K562 (cell line): ENCODE measurements around the gene RRM2.
A peak's percentile ranks its signal among the peaks of the same experiment; 100 is the strongest.

Experiments
- CTCF ChIP-seq, 3 experiments: IDR thresholded peaks in 2 of 3; conservative IDR thresholded peaks in 1 of 3; 2 replicates each; pipeline ENCODE4 v1.5.1; 2011 to 2012; ENCODE audit warnings: low read length in 3 of 3, mild to moderate bottlenecking in 3 of 3, control low read depth in 2 of 3, improper control_type of control experiment in 1 of 3, inconsistent platforms in 1 of 3, low read depth in 1 of 3, mixed read lengths in 1 of 3, moderate library complexity in 1 of 3; ENCODE audit not compliant: insufficient read depth in 2 of 3
- EP300 ChIP-seq: IDR thresholded peaks from 2 replicates; pipeline ENCODE4 v1.6.1; 2012; ENCODE audit warnings: low read length, improper control_type of control experiment
- EZH2 ChIP-seq: IDR thresholded peaks from 2 replicates; pipeline ENCODE4 v1.6.1; 2012; ENCODE audit warnings: low read depth, mild to moderate bottlenecking, inconsistent platforms, low read length, borderline replicate concordance
- IRF9 ChIP-seq: fragments of 450-650 bp; IDR thresholded peaks from 2 replicates; pipeline ENCODE4 v1.6.1; 2016; ENCODE audit warnings: missing biosample characterization, missing genetic modification characterization
- POLR2A ChIP-seq: fragments of 450-650 bp; conservative IDR thresholded peaks from 2 replicates; pipeline ENCODE4 v1.6.1; 2016
- POLR2AphosphoS5 ChIP-seq: IDR thresholded peaks from 2 replicates; pipeline ENCODE4 v1.6.1; 2011; ENCODE audit warnings: mild to moderate bottlenecking, low read depth, low read length, moderate library complexity; ENCODE audit not compliant: control insufficient read depth, insufficient read depth
- RAD21 ChIP-seq, 2 experiments: fragments of 250-450 bp in 1 of 2; fragments of 450-650 bp in 1 of 2; sonication (Bioruptor Pico) in 1 of 2; formaldehyde crosslinking in 1 of 2; IDR thresholded peaks in 1 of 2; conservative IDR thresholded peaks in 1 of 2; 2 replicates each; pipeline versions ENCODE4 v1.4.0 to v1.8.0; 2020 to 2022; ENCODE audit warnings: mild to moderate bottlenecking in 2 of 2, moderate library complexity in 1 of 2
- SPI1 ChIP-seq: IDR thresholded peaks from 2 replicates; pipeline ENCODE4 v1.6.1; 2011; ENCODE audit warnings: low read depth, low read length, control low read depth, borderline replicate concordance
- TAF1 ChIP-seq: IDR thresholded peaks from 2 replicates; pipeline ENCODE4 v1.6.1; 2011; ENCODE audit warnings: mild to moderate bottlenecking, low read length, moderate library complexity; ENCODE audit not compliant: insufficient read depth, control insufficient read depth, severe bottlenecking; ENCODE audit errors: extremely low read depth
- TAF7 ChIP-seq: fragments of 450-650 bp; IDR thresholded peaks from 2 replicates; pipeline ENCODE4 v1.6.1; 2016; ENCODE audit warnings: missing genetic modification characterization, missing compliant biosample characterization
- TBL1XR1 ChIP-seq, 2 experiments: IDR thresholded peaks; 2 replicates each; pipeline ENCODE4 v1.6.1; 2012; ENCODE audit warnings: improper control_type of control experiment in 2 of 2, low read length in 2 of 2, mild to moderate bottlenecking in 1 of 2
- ZNF511 ChIP-seq: sonication (generic); formaldehyde crosslinking; IDR thresholded peaks from 2 replicates; pipeline ENCODE4 v1.8.0; 2022; ENCODE audit warnings: mild to moderate bottlenecking, missing genetic modification reagents
- ZNF609 ChIP-seq: sonication (generic); formaldehyde crosslinking; IDR thresholded peaks from 2 replicates; pipeline ENCODE4 v1.8.1; 2023; ENCODE audit warnings: missing genetic modification reagents, mild to moderate bottlenecking, borderline replicate concordance

- TF ChIP-seq ZNF609 (CRISPR knock-in tag), result no peak
- TF ChIP-seq CTCF (IDR thresholded peaks at IDR 0.05 in 2 of 3, conservative IDR thresholded peaks at IDR 0.05 in 1 of 3; ENCODE audit: insufficient read depth in 2 of 3, low read depth in 1 of 3, low read length in 3 of 3), result peak in 1 of 3 experiments; percentile 2; a peak in 1 of 6 replicates
- TF ChIP-seq EP300, result no peak
- no peak for TF ChIP-seq SPI1
- no peak for TF ChIP-seq RAD21 (CRISPR knock-in tag; conservative IDR thresholded peaks at IDR 0.05 in 1 of 2, IDR thresholded peaks at IDR 0.05 in 1 of 2)
- TF ChIP-seq POLR2AphosphoS5, result peak; percentile 31; the same call in 1 of the 2 replicates
- no peak for TF ChIP-seq TAF1
- no peak for TF ChIP-seq ZNF511
- no peak for TF ChIP-seq TAF7
- TF ChIP-seq EZH2, result no peak
- peak; percentile 67 for TF ChIP-seq POLR2A
- TF ChIP-seq IRF9, result no peak
- no peak for TF ChIP-seq TBL1XR1 (IDR thresholded peaks at IDR 0.05; ENCODE audit: low read length in 2 of 2)
These were observed 13.0 kb downstream of the RRM2 start for GRCh38 chr2:10135296-10136089.
